ENCODE results near the gene DCTN3. TPM values are rescaled to one million over a fixed set of nuclear protein-coding genes. Genes with fewer than 3 reads are reported as not detected.

Gene DCTN3
- total RNA-seq, 1 experiment from 2014 or later, result 27.5 TPM

GRCh38 chr9:34637356-34638137 is 17.3 kb upstream of the DCTN3 start, which contains the start of gene SIGMAR1 (continued):
- TF ChIP-seq GRHL2 (CRISPR knock-in tag; IDR thresholded peaks at IDR 0.05; ENCODE audit: insufficient replicate concordance, severe bottlenecking), result no peak
- TF ChIP-seq TP53 (CRISPR knock-in tag; IDR thresholded peaks at IDR 0.05), result peak; percentile 91
- TF ChIP-seq MYBL2 (CRISPR knock-in tag; IDR thresholded peaks at IDR 0.05), result no peak
- peak; percentile 68; the same call in 1 of the 2 replicates for TF ChIP-seq TEAD4 (CRISPR knock-in tag; IDR thresholded peaks at IDR 0.05)
- TF ChIP-seq PREB (CRISPR knock-in tag; IDR thresholded peaks at IDR 0.05; ENCODE audit: borderline replicate concordance), result no peak
- peak; percentile 91 for TF ChIP-seq E2F5 (CRISPR knock-in tag; IDR thresholded peaks at IDR 0.05)
- TF ChIP-seq IRF2 (CRISPR knock-in tag; IDR thresholded peaks at IDR 0.05; ENCODE audit: borderline replicate concordance, low read depth), result no peak

- H3K27ac Mint-ChIP-seq, result no peak overlapping the region
- POLR2A ChIA-PET, result interaction anchor here (1.5 to 2.1 kb wide), 4 partner anchors 10 to 28 kb away, joined by 5 to 25 read pairs (median 6); partner anchors contain the start of genes DCTN3, GALT and IL11RA
Measured at GRCh38 chr9:34636791-34637355, 16.6 kb upstream of the DCTN3 start.

More at GRCh38 chr9:34636791-34637355, 16.6 kb upstream of the DCTN3 start:
- peak overlapping the region; percentile 83 for H3K4me3 Mint-ChIP-seq
- CTCF ChIA-PET, result interaction anchor here (0.7 to 6.7 kb wide), 16 partner anchors 8 to 233 kb away, joined by 3 to 94 read pairs (median 8); partner anchors contain the start of genes ARID3C, CCL27, DCTN3 and GALT
- peaks cover 22% of the 10 kb centered on the region for H3K4me1 Mint-ChIP-seq
- peaks cover 18% of the 10 kb centered on the region for H3K27me3 Mint-ChIP-seq (ENCODE audit: low read depth)
- no peaks in the 10 kb centered on the region for H3K9me3 Mint-ChIP-seq
- H3K36me3 Mint-ChIP-seq, result peaks cover 4% of the 10 kb centered on the region
- ATAC-seq, result no peak
- peak; percentile 66 for TF ChIP-seq ZNF281 (CRISPR knock-in tag; IDR thresholded peaks at IDR 0.05)
- no peak for TF ChIP-seq TCF7 (CRISPR knock-in tag; IDR thresholded peaks at IDR 0.05; ENCODE audit: low read depth)
- 0 out of 2 replicates have a peak, but pooled peaks have one; percentile 53 for TF ChIP-seq USF2 (CRISPR knock-in tag; IDR thresholded peaks at IDR 0.05)
- no peak for TF ChIP-seq MLX (CRISPR knock-in tag; IDR thresholded peaks at IDR 0.05)
- no peak for DNase-seq (ENCODE audit: low spot score)
